ELR (cell line): Measurements from ENCODE around the gene CCDC51.

Experiments used
- DNase-seq: peaks from one replicate; pipeline ENCODE4 v3.0.0-alpha.2; 2015; ENCODE audit warnings: low read depth

Gene CCDC51

DNA sequence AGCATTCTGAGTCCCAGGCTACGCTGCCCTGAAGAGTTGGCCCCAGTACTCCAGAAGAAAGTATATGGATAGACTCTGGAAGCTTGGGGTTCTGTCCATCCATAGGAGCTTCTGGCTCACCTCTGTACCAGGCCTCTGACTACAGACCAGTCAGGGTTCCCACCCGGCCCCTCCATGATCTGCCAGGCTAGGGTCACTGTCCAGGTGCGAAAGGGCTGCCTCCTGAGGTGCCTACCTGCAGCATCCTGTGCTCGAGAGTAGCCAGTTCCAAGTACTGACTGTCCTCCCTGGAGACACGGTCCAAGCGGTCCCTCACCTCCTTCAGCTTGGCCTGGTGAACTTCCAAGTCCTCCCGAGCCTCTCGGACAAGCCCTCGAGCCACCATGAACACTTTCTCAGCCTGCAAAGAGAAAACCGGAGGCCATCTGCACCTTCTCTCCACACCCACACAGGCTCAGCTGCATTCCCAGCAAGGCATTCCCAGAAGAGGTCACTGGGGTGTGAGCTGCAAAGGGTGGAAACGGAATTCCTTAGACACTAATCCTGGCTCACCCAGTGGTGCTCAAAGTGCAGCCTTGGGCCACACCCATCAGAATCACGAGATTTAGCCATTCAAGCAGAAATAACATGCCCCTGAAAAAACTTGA, 6.3 kb downstream of the CCDC51 start:
- DNase-seq, result no peak

DNA sequence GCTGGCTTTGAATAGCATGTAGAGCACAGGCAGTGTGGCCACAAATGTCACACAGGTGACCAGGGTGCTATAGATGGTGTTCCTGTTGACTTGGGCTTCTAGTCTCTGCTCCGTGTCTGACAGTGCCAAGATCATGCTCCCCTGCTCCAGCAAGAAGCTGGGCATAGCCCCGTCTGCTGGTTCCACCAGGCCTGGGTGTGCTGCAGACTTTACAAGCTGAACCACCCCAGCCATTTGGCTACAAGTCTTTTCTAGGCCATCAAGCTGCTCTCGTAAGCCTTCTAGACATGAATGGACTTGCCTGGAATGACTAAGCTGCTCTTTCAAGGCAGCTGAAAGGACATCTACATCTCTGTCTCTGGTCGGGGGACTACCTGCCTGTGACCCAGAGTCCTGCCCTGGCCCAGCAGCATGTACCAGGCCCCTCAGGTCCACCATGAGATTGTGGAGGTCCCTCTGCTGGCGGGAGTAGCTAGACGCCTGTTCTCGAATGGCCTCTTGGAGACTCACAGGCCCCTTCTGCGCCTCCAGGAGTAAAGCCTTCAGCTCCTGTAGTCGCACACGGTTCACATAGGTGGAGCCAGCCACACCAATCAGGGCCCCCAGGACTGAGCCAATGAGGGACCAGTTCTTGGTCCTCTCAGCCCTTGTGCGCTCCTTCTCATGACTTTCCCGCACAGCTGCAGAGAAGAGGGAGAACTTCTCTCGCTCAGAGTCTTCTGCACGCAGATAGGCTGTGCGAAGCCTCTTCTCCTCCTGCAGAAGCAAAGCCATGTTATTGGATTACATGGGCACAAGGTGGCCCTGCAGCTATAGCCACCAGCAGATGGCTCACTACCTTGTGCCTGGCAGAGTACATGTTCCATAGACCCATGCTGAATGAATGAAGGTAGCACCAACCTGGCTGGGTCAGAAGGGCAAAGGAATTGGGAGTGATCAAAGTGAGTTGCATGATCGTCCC, 7.2 kb downstream of the CCDC51 start:
- peak; percentile 24 for DNase-seq

DNA sequence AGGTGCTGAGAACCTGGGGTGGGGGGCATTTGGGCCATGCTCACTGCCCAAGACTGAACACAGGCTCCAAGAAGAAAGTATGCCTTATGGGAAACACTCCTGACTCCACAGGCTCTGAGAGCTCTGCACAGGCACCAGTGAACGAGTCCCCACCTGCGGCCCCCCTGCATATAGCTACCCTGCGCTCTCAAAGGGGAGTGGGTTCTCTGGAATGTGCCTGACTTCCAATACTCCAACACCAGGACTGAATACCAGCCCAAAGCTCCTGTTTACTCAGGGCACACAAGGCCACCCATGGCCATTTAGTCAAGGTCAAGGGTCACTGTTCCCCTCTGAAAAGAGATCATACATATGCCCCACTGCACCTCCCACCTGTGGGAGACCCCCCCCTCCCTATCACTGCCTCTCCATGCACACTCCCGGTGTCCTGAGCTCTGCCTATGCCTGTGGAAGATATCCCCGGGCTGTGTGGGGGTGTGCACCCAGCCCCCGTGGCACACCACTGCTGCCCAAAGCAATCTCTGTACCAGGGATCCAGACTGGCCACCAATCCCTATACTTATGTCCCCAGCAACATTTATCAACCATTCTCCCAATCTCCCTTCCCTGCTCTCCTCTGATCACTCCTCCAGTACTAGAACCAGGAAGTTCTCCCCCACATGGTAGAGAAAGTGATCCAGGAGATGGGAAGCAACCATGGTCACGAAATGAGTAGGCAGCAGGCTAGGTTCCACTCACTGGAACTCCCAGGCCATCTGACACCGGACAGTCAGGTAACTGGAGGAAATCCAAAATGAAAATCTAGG, 8.5 kb downstream of the CCDC51 start:
- DNase-seq, result no peak

DNA sequence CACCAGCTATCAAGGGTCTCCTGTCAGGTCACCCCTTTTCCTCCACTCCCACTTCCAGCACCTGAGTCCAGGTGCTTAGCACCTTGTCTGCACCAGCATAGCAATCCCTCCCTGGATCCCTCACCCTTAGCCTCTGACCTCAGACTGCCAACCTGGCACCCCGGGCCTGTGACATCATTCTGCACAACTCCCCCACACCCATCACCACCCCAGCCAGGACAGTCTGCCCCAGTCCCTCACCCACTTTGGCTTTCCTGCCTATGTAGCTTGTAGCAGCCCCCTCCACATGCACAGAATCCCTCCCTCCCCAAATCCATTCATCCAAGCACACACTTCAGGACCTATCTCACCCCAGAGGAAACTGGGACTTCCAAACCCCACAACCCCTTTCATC, 9.2 kb downstream of the CCDC51 start:
- DNase-seq, result no peak

DNA sequence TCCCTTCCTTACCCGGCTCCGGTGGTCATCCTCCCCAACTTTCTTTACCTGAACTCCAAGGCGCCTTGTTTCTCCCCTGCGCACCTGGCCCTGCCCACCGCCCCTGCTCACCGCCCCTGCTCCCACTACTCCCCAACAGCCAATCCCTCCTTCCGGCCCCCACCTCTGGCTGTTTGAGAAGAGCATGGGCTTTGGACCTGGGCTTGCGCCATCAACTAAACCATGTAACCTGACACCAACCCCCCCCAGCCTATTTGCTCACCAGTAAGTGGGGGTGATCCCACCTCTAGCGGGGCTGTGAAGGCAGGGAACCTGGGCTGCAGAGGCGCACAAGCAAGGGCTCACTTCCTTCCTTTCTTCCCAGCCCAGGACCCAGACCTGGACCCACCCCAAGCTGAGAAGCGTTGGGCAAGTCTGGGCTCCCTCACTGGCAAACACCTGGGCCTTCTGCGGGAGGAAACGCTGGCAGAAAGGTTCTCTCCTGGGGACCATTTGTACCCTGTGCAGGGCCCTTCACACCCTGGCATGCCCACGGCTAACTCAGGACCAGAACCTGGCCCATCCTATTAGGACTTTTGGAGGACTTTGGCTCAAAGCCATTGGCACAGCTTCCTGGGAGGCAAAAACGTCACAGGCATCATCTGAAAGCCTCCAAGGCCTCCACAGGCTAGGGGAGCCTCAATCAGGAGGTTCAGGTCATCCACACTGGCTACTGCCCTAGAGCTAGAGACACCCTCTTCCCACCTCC, 9.8 kb downstream of the CCDC51 start, which contains the start of gene PLXNB1:
Gene PLXNB1, minus strand, starts transcription at position 127 of the 748 bp plus-strand sequence. CDS start 5,475 bp downstream, outside the sequence.
- DNase-seq, result peak; percentile 40

DNA sequence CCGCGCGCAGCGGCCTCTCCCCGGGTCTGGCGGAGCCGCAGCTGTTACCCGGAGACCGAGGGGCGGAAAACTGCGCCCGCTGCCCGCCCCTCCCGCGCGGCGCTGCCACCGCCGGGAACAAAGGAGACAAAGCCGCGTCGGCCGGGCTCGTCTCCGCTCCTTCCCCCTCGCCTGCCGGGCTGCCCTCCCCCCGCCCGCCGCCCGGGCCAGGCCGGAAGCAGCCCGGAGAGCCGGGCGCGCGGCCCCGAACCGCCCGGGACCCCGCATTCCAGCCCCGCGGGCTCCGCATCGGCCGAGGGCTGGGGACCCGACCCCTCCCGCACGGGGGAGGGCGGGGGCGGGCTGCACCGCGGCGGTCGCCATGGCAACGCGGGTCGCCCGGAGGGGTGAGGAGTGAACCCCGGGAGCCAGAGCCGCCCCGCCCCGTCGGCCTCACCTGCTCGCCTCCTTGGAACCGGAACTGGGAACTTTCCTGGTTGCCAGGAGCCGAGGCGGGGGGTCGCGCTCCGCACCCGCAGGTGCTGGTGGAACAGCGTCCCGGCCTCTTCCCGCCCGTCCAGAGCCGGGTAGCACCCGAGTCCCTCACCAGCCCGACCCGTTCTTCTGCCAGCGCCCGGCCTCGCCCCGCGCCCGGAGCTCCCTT, 10.5 kb downstream of the CCDC51 start:
- peak; percentile 47 for DNase-seq

DNA sequence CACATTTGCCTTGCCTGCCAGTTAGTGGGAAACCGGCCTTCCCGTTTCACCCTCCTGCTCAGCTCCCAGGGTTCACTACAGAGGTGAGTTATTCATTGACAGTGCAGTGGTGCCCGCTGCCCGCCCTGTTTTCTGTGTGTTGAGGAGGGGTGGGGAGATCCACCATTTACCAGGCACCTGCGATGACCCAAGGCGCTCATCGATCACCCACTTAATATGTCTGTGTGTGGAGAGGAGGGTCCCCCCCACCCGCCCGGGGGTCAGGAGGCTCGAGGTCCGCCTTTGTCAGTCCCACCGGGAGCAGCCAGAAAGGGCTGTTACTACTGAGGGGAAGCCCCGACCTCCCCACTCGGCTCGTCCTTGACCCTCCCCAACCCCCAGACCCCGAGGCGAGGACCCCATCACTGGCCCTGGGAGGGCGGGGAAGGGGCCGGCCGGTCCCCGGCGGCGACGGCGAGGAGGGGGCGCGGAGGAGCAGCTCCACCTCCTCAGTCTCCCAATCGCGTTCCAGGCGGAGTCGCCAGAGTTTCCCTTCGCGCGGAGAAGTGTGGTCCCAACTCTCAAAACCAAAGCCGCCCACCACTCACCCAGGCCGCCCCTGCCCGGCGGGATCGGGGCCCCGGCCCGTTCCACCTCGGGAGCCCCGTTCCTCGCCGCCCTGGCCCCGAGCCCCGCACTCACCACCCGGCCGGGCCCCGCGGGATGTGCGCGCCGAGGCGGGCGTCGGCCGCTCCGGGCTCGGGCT, 11.2 kb downstream of the CCDC51 start:
- DNase-seq, result peak; percentile 23

DNA sequence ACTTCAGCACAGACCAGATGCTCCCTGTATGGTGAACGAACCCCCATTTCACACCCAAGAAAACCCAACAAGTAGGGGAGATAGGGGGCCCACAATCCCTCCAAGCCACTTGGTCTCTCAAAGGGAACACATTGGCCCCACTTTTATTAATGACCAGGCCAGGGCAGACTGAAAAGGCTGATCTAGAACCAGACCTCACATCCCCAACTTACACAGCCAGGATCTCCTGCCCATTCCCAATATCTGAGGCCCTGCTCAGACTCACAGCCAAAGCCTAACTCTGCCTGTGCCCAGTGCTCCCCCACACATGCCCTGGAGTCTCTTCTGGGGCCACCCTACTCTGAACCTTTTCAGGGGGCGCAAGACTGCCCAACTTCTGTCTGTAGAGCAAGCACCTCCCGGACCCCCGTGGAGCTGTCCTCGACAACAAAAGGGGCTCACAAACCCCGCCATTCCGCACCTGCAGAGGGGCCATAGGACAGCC, 11.8 kb downstream of the CCDC51 start:
- no peak for DNase-seq

DNA sequence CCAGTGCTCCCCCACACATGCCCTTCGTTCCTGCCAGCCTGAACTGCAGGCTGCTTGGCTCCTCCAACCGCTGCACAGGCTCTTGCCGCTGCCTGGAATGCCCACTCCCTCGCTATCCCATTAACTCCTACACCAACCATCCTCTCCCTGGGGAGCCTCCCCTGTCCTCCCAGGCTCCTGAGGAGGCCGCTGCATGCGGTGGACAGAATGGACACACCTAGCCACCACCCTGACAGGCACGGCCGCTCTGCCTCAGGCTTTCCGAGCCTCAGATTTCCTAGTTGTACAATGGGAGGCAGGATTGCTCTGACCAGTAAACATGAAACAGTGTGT, 12.3 kb downstream of the CCDC51 start:
- DNase-seq, result no peak

DNA sequence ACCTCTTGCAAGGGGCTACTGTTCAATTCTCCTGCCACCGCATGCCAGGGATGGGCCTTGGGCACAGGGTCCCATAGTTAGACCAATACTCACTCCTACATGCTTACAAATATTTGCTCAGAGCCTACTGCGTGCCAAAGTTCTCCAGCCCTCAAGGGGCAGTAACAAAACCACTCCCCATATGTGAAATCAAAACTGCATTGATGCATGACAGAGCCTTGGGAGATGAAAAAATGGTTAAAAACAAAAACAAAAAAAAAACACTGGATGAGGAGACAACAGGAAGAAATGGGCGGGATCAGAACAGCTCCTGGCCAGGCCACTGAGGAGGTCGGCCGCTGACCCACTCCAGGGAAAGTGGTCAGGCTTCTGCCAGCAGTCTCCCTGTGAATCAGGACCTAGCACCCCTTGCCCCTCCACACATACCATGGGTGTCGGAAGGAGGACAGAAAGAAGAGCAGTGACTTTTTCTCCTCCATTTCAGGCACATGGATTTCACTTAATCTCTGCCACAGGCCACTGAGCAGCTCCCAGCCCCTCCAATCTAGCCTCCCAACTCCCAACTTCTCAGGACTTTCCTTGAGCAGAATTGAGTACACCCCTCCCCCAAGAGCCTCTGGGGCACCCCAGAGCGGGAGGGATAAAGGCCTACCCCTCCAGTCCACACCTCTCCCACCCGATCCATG, 12.8 kb downstream of the CCDC51 start:
- DNase-seq, result no peak

DNA sequence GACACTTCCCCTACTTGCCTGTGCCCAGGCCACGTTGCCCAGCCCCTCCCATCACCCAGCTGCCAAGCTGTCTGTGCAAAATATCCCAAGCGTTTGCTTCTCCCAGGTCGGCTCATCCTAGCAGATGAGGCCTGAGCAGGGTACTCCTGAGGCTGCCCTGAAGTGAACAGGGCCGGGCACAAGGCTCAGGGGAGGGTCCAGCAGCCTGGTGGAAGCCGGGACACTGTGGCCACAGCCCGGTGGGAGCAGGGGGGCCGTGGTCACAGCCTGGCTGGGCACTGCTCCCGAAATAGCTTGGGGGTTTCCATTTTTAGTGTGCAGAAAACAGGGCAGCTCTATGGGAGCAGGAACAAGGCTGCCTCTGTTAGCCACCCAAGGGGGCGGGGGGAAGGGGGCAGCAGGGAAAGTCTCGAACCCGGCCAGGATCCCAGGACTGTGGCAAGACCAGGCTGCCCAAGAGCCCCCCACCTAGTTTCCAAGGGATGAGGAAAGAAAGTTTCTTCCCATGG, 13.5 kb downstream of the CCDC51 start:
- no peak for DNase-seq

DNA sequence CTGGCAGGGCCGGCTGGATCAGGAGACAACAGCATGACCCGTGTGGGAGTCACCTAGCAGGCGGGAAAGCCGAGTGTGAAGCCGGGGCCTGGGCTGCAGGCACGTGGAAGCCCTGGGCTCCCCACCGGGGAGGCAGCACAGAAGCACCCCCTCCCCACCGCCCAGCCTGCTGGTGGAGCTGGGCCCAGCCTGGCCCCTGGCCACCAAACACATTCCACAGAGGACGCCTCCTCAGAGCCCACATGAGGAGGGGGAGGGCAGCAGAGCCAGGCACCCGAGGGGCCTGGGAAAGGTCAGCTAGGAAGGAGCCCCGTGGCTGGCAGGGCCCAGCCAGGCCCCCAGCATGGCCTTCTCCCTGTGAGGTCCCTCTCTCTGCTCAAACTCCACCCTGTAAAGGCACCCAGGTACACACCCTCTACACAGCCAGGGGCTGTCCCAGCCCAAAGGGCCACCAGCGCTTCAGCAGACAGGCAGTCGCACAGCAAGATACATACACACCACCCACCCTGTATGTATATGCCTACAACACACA, 14.6 kb downstream of the CCDC51 start:
- DNase-seq, result no peak

DNA sequence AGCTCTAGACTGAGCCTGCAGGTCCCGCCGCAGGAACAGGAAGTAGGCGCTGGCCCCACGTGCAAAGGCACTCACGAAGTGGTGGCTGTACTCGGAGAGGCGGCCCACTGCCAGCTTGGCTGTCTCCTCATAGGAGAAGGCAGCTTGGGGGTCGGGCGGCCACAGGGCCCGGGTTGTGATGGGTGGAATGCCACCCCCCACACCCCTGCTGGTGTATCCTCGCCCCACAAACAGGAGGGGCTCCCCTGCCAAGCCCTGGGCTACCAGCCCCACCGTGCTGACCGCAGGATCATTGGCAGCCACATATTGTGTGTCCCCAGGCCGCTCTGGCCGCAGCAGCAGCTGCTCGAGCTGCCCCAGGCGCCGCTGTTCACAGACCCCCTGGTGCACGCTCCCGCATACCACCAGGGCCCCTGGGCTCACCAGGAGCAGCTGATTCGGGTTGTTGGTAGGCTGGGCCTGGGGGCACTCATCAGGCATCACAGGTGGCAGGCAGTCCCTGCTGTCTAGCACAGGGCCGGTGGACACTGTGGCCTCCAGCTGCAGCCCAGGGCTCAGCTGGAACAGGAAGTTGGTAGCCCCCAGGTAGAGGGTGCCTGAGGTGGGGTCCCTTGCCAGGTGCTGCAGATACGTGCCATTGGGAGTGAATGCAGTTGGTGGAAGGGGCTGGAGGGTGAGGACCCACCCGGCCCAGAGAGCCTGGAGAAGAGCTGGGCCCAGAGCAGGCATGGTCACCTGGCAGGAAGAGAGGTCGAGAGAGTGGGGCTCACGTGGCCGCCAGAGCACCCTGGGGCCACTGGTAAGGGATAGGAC, 15.8 kb downstream of the CCDC51 start:
- no peak for DNase-seq

DNA sequence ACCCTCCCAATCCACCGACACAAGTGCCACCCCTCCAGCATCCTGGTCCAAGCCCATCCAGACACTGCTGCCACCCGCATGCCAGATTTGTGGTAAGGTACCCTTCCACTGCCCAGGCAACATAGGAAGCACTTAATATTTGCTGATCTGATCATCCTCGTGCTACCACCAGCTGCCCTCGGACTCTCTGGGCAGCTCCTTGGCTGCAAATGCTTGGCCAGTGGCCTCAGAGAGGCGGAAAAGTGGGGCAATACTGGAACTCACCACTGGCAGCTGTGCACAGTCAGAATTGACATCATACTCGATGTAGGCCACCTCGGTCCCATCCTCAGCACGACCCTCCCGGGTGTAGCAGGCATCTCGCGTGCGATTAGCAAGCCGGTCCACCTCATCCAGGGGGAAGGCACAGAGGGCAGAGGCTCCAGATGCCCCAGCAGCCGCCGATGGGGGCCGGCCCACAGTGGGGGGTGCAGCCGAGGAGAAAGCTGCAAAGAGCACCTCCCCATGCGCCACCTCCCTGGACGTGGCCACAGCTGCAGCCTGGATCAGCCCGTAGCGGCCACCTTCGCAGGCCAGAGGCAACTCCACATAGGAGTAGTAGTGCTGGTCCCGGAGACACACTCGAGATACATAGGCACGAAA, 16.6 kb downstream of the CCDC51 start:
- no peak for DNase-seq

DNA sequence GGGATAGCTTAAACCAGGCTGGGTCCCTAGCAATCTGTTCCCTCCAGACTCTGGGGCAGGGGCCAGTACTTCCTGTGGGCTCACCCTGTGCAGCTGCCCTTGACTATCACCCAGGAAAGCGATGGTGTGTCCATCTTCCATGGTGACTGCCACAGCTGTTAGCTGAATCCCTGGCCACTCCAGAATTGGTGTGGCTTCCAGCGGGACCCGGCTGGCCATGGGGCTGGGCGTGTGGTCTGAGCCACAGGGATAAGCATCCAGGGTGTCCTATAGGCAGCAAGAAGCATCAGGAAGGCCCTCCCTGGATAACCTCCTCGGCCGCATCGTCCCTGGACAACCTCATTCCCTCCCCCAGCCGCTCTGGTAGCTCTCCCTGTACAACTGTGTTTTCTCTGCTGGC, 17.2 kb downstream of the CCDC51 start:
- DNase-seq, result no peak

DNA sequence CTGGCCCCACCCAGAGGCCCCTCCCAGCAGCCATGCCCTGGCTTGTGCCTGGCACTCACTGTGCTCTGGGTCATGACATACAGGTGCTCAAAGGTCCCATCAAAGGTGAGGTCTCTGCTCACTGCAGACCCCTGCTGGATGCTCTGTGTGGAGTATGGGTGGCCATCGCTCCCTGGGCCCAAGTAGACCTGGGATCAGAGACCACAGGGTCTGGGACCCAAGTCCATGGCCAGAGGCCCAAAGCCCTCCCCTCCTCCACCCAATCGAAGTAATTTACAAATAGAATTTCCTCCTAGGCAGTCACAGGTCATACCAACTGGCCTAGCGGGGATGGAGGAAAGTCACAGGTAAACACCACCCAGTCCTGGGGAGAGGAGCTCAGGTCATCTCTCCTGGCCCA, 17.6 kb downstream of the CCDC51 start:
- DNase-seq, result no peak

DNA sequence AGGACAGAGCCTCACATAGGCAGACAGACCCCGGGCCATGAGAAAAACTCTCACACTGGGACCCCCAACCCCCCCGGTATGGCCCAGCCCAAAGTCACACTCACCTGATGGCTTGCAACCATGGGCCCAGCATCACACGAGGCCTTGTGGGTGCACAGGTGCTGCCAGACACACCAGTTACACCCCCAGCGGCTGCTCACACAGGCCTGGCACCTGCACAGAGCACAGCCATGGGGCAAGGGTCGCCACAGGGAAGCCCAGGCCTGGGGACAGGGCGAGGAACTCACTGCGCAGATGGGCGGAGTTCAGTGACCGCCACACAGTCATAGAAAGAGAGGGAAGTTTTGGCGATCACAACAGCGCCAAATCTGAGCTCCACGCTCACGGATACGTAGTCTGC, 19.4 kb downstream of the CCDC51 start:
- no peak for DNase-seq

DNA sequence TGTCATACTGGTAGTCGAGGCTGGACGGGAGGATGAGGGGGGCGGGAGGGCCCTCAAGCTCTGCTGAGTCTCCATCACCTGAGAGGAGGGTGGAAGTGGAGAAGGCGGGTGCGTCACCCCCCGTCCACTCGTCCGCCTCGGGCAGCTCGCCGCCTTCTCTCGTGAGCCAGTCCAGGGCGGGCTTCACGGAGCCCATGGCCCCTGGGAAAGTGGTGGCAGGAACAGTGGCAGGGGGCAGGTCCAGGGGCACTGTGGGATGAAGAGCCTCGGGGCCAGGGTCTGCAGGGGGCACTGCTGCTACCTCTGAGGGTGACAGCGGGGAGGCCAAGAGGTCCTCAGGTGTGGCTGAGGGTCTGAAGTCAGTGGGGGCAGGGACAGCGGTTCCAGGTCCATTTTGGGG, 20.3 kb downstream of the CCDC51 start:
- DNase-seq, result no peak
